Activated CD8-positive, alpha-beta memory T cell treated with anti-CD3 and anti-CD28 coated beads, Interleukin-2, amount 50 U/mL, for 4 hours (primary cell): ENCODE data around the gene MMP24OS.
A peak's percentile ranks its signal among the peaks of the same experiment; 100 is the strongest.

ENCODE experiments used
- DNase-seq: peaks from one replicate; pipeline ENCODE4 v3.0.0-alpha.2; 2020

The MMP24OS gene

GRCh38 chr20:35243986-35244385, 33.9 kb downstream of the MMP24OS start:
- DNase-seq = no peak

- no peak for DNase-seq
These were observed 34.6 kb downstream of the MMP24OS start for GRCh38 chr20:35243317-35243716.

GRCh38 chr20:35240811-35241293, 37.1 kb downstream of the MMP24OS start:
- no peak for DNase-seq

- DNase-seq = no peak
These were observed 37.7 kb downstream of the MMP24OS start for GRCh38 chr20:35240083-35240810.

GRCh38 chr20:35238735-35239134, 39.2 kb downstream of the MMP24OS start:
- DNase-seq = no peak

GRCh38 chr20:35238170-35238569, 39.8 kb downstream of the MMP24OS start:
- DNase-seq = no peak

- no peak for DNase-seq
These were observed 40.4 kb downstream of the MMP24OS start for GRCh38 chr20:35237486-35237885.

- DNase-seq = no peak
These were observed 42.0 kb downstream of the MMP24OS start for GRCh38 chr20:35235881-35236280.

GRCh38 chr20:35232575-35232974, 45.3 kb downstream of the MMP24OS start:
- no peak for DNase-seq

GRCh38 chr20:35226884-35227681, 50.8 kb downstream of the MMP24OS start:
- DNase-seq = peak; percentile 40
